Loucy (cell line): ENCODE results near the gene KDM6B.

Experiments used
- CTCF ChIP-seq: fragments of 200-600 bp; sonication (generic); conservative IDR thresholded peaks from 2 replicates; pipeline ENCODE4 v1.5.1; 2014; ENCODE audit warnings: mild to moderate bottlenecking, antibody characterized with exemption, low read length
- EZH2phosphoT487 ChIP-seq: fragments of 200-600 bp; IDR thresholded peaks from 2 replicates; pipeline ENCODE4 v1.6.1; 2018; ENCODE audit warnings: antibody characterized with exemption, mild to moderate bottlenecking, moderate library complexity, borderline replicate concordance

GRCh38 chr17:7806587-7806986 is 27.4 kb upstream of the KDM6B start:
- TF ChIP-seq EZH2phosphoT487 (no peak), CTCF (no peak)
